B cell (primary cell): Measurements from ENCODE around the gene SH2D4B. TPM values are rescaled to one million over a fixed set of nuclear protein-coding genes. Genes with fewer than 3 reads are reported as not detected.

Experiments
- ATAC-seq: fragments of 200-7000 bp; cut with Tn5 transposase; one replicate; pipeline ENCODE4 v1.10.0; 2021; ENCODE audit warnings: low read depth, mild to moderate bottlenecking, moderate number of reproducible peaks, moderate library complexity
- CTCF ChIA-PET: fragments of 350-600 bp; sonication (Branson Sonifier 250); formaldehyde crosslinking; loops from one replicate; lab custom pipeline; 2021; ENCODE audit warnings: antibody characterized with exemption, inconsistent platforms; lab: Charles Lee
- POLR2A ChIA-PET: fragments of 350-600 bp; sonication (Branson Sonifier 250); formaldehyde crosslinking; loops from one replicate; lab custom pipeline; 2021; ENCODE audit warnings: antibody characterized with exemption; lab: Charles Lee
- DNase-seq: peaks from one replicate; pipeline ENCODE4 v3.0.0; 2013
- H2AFZ ChIP-seq: 2 replicates; pipeline ENCODE4 v1.6.1; 2012; ENCODE audit warnings: mild to moderate bottlenecking, low read depth, low read length; ENCODE audit not compliant: insufficient read depth, poor library complexity, severe bottlenecking
- H3K27ac ChIP-seq, 2 donors: 1 replicate in 1 of 2; 2 replicates in 1 of 2; pipeline ENCODE4 v1.5.1; 2012 to 2013; ENCODE audit warnings: low read length in 2 of 2, mild to moderate bottlenecking in 2 of 2, moderate library complexity in 1 of 2
- H3K27me3 ChIP-seq, 4 experiments: fragments of 200-600 bp in 1 of 4; sonication (generic) in 1 of 4; replicated peaks in 1 of 4; 1 replicate in 2 of 4; 2 replicates in 2 of 4; pipeline versions ENCODE4 v1.6.1 to v1.7.0; 2013 to 2016; ENCODE audit warnings: low read length in 3 of 4, mild to moderate bottlenecking in 2 of 4, mixed read lengths in 1 of 4, moderate library complexity in 1 of 4; ENCODE audit not compliant: insufficient read depth in 4 of 4, control insufficient read depth in 3 of 4; ENCODE audit errors: control extremely low read depth in 1 of 4
- H3K36me3 ChIP-seq, 2 experiments: replicated peaks in 1 of 2; 1 replicate in 1 of 2; 2 replicates in 1 of 2; pipeline versions ENCODE4 v1.6.1 to v1.7.1; 2013; ENCODE audit warnings: low read length in 1 of 2; ENCODE audit not compliant: insufficient read depth in 2 of 2, control insufficient read depth in 1 of 2; ENCODE audit errors: control extremely low read depth in 1 of 2, extremely low read depth in 1 of 2
- H3K4me1 ChIP-seq, 2 donors: fragments of 200-600 bp in 1 of 2; sonication (generic) in 1 of 2; 1 replicate in 1 of 2; 2 replicates in 1 of 2; pipeline versions ENCODE4 v1.5.1 to v1.6.1; 2013 to 2017; ENCODE audit warnings: low read length in 2 of 2; ENCODE audit not compliant: control insufficient read depth in 2 of 2, insufficient read depth in 2 of 2
- H3K4me2 ChIP-seq: replicated peaks from 2 replicates; pipeline ENCODE3; 2012; ENCODE audit warnings: mild to moderate bottlenecking, low read depth, low read length; ENCODE audit not compliant: poor library complexity, severe bottlenecking
- H3K4me3 ChIP-seq, 5 experiments: fragments of 200-600 bp in 1 of 5; sonication (generic) in 1 of 5; 1 replicate in 3 of 5; 2 replicates in 2 of 5; pipeline versions ENCODE4 v1.5.1 to v1.7.0; 2011 to 2016; ENCODE audit warnings: low read length in 4 of 5, mild to moderate bottlenecking in 4 of 5, low read depth in 2 of 5, control low read depth in 1 of 5, moderate library complexity in 1 of 5; ENCODE audit not compliant: insufficient read depth in 1 of 5; ENCODE audit errors: control extremely low read depth in 1 of 5, extremely low read depth in 1 of 5
- H3K79me2 ChIP-seq: fragments of 200-600 bp; sonication (generic); one replicate; pipeline ENCODE4 v1.6.0; 2016; ENCODE audit warnings: low read length; ENCODE audit not compliant: control insufficient read depth, insufficient read depth
- H3K9ac ChIP-seq: fragments of 200-600 bp; sonication (generic); 2 replicates; pipeline ENCODE4 v1.6.1; 2017; ENCODE audit warnings: mild to moderate bottlenecking, low read length, moderate library complexity
- H3K9me3 ChIP-seq, 3 donors: one replicate each; pipeline versions ENCODE4 v1.6.1 to v1.7.1; 2013; ENCODE audit warnings: low read length in 2 of 3; ENCODE audit not compliant: control insufficient read depth in 2 of 3, insufficient read depth in 1 of 3; ENCODE audit errors: control extremely low read depth in 1 of 3
- H4K20me1 ChIP-seq: 2 replicates; pipeline ENCODE4 v1.6.0; 2012; ENCODE audit warnings: mild to moderate bottlenecking, low read length; ENCODE audit not compliant: insufficient read depth, control insufficient read depth, poor library complexity, severe bottlenecking
- H3K27ac Mint-ChIP-seq: one replicate; pipeline ENCODE4 v1.8.0; 2021; ENCODE audit warnings: mixed read lengths
- H3K27me3 Mint-ChIP-seq: one replicate; pipeline ENCODE4 v1.8.0; 2021; ENCODE audit warnings: mixed read lengths
- H3K4me1 Mint-ChIP-seq: one replicate; pipeline ENCODE4 v1.8.0; 2021; ENCODE audit warnings: mixed read lengths
- H3K4me3 Mint-ChIP-seq: one replicate; pipeline ENCODE4 v1.8.0; 2021; ENCODE audit warnings: mixed read lengths
- H3K9me3 Mint-ChIP-seq: one replicate; pipeline ENCODE4 v1.8.0; 2022; ENCODE audit warnings: mixed read lengths; ENCODE audit not compliant: insufficient read depth
- CTCF ChIP-seq: fragments of 200-600 bp; IDR thresholded peaks from one replicate; pipeline ENCODE4 v1.8.0; 2022; ENCODE audit warnings: antibody characterized with exemption, mild to moderate bottlenecking
- EZH2 ChIP-seq: IDR thresholded peaks from 2 replicates; pipeline ENCODE4 v1.6.1; 2012; ENCODE audit warnings: borderline replicate concordance, low read depth, mild to moderate bottlenecking, moderate library complexity, low read length; ENCODE audit not compliant: insufficient read depth, poor library complexity, severe bottlenecking
- WGBS: methylation state at CpG from one replicate; pipeline ENCODE4 v1.1.5; 2013; ENCODE audit warnings: missing lambda C conversion rate; ENCODE audit not compliant: insufficient coverage; 5-methylcytosine and 5-hydroxymethylcytosine counted together
- intact Hi-C: fragments of 100-400 bp; cut with micrococcal nuclease; formaldehyde crosslinking; loops from one replicate; pipeline ENCODE4 v1.10.0; 2022
- polyA plus RNA-seq: library from polyadenylated mRNA; depleted of rRNA; stranded (reverse); fragments of >200 nt; gene quantifications from 2 replicates; pipeline ENCODE4 v1.2.3, GENCODE V29; 2012
- total RNA-seq, 2 donors: library from RNA; stranded (reverse); fragments of 120-200 nt in 1 of 2; gene quantifications; 1 replicate in 1 of 2; 2 replicates in 1 of 2; pipeline versions ENCODE4 v1.2.3 to v1.2.4, GENCODE V29; 2013 to 2022

SH2D4B gene
- total and polyA plus RNA-seq, 2 donors (not counting 1 experiment from before 2014, with no cell fraction given) = 0.09 to 0.22 TPM

GRCh38 chr10:80569131-80569895 lies 31.6 kb downstream of the SH2D4B start:
- Mint-ChIP-seq H3K27ac (no peak overlapping the region), H3K27me3 (peaks cover 5% of the 10 kb centered on the region), H3K9me3 (no peaks in the 10 kb centered on the region), H3K4me3 (no peak overlapping the region), H3K4me1 (no peaks in the 10 kb centered on the region)
- Histone ChIP-seq H3K4me2 (no peak overlapping the region), H3K27me3 (no peaks in the 10 kb centered on the region), H4K20me1 (no peaks in the 10 kb centered on the region), H3K9me3 (no peaks in the 10 kb centered on the region), H3K27ac (no peak overlapping the region), H3K36me3 (no peaks in the 10 kb centered on the region), H3K4me3 (no peak overlapping the region), H3K4me1 (no peaks in the 10 kb centered on the region), H3K79me2 (no peaks in the 10 kb centered on the region), H3K9ac (no peak overlapping the region), H2AFZ (no peak overlapping the region)
- CTCF ChIA-PET = no interaction called here
- POLR2A ChIA-PET = no interaction called here
- ATAC-seq (no peak), DNase-seq (no peak)
- intact Hi-C loops = no loop called here
- TF ChIP-seq CTCF (no peak), EZH2 (no peak)
- 91% methylated on average over 8 of the region's 15 CpGs for WGBS

GRCh38 chr10:80571352-80571751 lies 33.6 kb downstream of the SH2D4B start:
- no peaks in the 10 kb centered on the region for H4K20me1 ChIP-seq
- H3K9ac ChIP-seq = no peak overlapping the region
- ChIA-PET POLR2A (no interaction called here), CTCF (no interaction called here)
- H3K4me1 Mint-ChIP-seq = no peaks in the 10 kb centered on the region
- H3K27me3 Mint-ChIP-seq = peaks cover 7% of the 10 kb centered on the region
- DNase-seq (no peak), ATAC-seq (no peak)
- no peaks in the 10 kb centered on the region for H3K9me3 ChIP-seq
- H3K4me3 ChIP-seq = no peak overlapping the region
- intact Hi-C loops = no loop called here
- no peaks in the 10 kb centered on the region for H3K27me3 ChIP-seq
- H3K36me3 ChIP-seq = no peaks in the 10 kb centered on the region
- H2AFZ ChIP-seq = no peak overlapping the region
- TF ChIP-seq CTCF = no peak
- TF ChIP-seq EZH2 = no peak
- no peak overlapping the region for H3K4me3 Mint-ChIP-seq
- no peak overlapping the region for H3K27ac Mint-ChIP-seq
- no peak overlapping the region for H3K4me2 ChIP-seq
- H3K4me1 ChIP-seq = no peaks in the 10 kb centered on the region
- H3K9me3 Mint-ChIP-seq = no peaks in the 10 kb centered on the region
- 96% methylated on average over 9 of the region's 9 CpGs for WGBS
- H3K79me2 ChIP-seq = no peaks in the 10 kb centered on the region
- no peak overlapping the region for H3K27ac ChIP-seq
